Stimulated activated CD4-positive, alpha-beta T cell treated with anti-CD3 and anti-CD28 coated beads, Interleukin-4, amount 100 ng/mL, for 1 hour (primary cell): ENCODE measurements around the gene DRAM1.
"Not testable (repeated sequence)": the region's sequence is repeated elsewhere in the genome, so short reads cannot be mapped to it uniquely, and the experiment has no call there.

ENCODE experiments used
- DNase-seq: peaks from one replicate; pipeline ENCODE4 v3.0.0-alpha.2; 2020

Gene DRAM1

GRCh38 chr12:101859664-101860607 is 17.4 kb upstream of the DRAM1 start:
- DNase-seq: no peak

DNA sequence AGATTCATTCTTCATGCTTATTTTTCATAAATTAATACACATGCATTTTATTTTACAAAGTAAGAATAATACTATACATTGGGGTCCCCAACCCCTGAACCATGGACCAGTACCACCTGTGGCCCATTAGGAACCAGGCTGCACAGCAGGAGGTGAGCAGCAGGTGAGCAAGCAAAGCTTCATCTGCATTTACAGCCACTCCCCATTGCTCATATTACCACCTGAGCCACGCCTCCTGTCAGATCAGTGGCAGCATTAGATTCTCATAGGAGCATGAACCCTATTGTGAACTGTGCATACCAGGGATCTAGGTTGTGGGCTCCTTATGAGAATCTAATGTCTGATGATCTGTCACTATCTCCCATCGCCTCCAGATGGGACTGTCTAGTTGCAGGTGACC is 15.7 kb upstream of the DRAM1 start:
- DNase-seq: not testable (repeated sequence)

- DNase-seq: no peak
Measured at GRCh38 chr12:101862245-101862644, 15.1 kb upstream of the DRAM1 start.

DNA sequence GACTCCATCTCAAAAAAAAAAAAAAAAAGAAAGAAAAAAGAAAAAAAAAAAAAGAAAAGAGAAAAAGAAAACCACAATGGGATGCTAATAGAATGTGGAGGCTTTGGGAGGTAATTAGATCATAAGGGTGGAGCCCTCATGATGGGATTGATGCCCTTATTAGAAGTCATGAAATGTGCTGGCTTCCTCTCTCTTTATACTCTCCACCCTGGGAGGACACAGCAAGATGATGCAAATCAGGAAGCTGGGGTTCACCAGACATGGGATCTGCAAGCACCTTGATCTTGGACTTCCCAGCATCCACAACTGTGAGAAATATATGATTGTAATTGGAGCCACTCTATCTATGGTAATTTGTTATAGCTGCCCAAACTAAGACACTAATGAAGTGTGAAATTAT is 13.4 kb upstream of the DRAM1 start:
- no peak for DNase-seq

- DNase-seq: no peak
Measured at GRCh38 chr12:101866615-101867373, 10.6 kb upstream of the DRAM1 start.

- not testable (repeated sequence) for DNase-seq
Measured at GRCh38 chr12:101867619-101868018, 9.8 kb upstream of the DRAM1 start.

DNA sequence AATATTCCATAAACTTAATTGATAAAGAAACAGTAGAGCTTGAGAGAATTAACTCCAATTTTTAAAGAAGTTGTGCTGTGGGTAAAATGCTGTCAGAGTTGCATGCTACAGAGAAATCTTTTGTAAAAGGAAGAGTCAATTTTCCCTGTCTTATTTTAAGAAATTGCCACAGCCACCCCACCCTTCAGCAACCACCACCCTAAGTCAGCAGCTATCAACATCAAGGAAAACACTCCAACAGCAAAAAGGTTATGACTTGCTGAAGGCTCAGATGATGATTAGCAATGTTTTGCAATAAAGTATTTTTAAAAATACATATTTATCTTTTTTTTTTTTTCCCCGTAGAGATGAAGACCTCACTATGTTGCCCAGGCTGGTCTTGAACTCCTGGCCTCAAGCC is 6.5 kb upstream of the DRAM1 start:
- no peak for DNase-seq

DNA sequence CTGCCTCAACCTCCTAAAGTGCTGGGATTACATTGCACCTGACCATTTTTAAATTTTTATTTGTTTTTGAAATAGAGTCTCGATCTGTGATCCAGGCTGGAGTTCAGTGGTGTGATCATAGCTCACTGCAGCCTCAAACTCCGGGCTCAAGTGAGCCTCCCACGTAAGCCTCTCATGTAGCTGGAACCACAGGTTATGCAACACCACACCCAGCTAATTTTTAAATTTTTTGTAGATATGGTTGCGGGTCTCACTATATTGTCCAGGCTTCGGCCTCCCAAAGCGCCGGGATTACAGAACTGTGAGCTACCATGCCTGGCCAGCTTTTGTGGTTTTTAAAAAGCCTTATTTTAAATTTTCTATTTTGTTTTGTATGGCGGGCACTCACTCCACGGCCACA is 2.2 kb upstream of the DRAM1 start:
- no peak for DNase-seq

GRCh38 chr12:101876322-101876860 is 989 bp upstream of the DRAM1 start:
- no peak for DNase-seq

GRCh38 chr12:101877806-101878242 is 444 bp downstream of the DRAM1 start:
- DNase-seq: no peak

DNA sequence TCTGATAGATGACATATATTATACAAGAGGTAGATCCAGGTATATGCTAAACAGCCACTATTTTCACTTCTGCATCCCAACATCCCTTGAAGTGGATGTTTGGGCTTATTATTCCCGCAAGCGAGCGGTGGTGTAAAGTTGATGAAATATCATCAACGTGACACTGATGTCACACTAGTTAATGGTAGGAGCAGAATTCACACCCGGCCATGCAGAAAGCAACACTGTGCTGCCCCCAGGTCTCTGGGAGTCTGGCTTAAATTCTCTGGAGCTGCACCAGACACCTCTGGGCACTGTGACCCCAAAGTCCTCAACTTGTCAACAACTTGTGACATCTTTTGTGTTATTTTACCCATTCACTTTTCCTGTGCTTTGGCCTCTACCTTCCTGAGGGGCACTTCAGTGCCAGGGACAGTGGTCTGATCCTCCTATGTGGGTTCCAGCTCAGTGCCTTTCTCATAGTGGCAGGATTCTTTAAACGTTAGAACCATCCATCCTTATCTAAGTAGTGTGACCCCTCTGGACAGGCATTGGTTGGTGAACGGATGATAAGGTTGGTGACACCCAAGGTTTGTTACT is 952 bp downstream of the DRAM1 start:
- DNase-seq: no peak

DNA sequence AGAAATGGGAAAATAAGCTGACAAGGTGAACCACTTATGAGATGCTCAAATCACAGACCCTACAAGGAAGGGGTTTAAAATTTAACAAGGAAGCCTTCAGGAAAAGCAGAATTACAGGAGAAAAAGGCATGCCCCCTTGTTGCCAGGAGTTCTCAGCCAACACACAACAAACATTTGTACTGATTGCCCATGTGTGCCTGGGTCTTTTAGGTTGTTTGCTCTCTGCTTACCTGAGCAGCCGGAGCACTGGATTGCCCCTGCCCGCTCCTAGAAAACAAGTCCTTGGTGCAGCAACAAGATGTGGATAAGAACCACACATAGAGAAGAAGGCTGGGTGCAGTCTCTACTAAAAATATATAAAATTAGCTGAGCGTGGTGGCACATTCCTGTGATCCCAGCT is 3.4 kb downstream of the DRAM1 start:
- no peak for DNase-seq

GRCh38 chr12:101881228-101881627 is 3.8 kb downstream of the DRAM1 start:
- DNase-seq: no peak

DNA sequence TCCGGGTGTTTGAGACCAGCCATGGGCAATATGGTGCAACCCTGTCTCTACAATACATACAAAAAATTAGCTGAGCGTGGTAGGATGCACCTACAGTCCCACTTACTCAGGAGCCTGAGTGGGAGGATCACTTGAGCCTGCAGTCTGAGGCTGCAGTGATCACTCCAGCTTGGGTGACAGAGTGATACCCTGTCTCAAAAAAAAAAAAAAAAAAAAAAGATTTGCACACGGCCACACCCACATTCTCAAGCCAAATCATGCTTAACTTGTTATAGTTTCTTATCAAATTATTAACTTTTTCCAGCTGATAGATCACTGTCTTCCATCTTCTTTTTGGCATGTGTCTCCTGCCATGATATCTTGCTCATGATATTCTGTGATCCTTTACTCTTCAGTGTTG is 6.8 kb downstream of the DRAM1 start:
- no peak for DNase-seq

DNA sequence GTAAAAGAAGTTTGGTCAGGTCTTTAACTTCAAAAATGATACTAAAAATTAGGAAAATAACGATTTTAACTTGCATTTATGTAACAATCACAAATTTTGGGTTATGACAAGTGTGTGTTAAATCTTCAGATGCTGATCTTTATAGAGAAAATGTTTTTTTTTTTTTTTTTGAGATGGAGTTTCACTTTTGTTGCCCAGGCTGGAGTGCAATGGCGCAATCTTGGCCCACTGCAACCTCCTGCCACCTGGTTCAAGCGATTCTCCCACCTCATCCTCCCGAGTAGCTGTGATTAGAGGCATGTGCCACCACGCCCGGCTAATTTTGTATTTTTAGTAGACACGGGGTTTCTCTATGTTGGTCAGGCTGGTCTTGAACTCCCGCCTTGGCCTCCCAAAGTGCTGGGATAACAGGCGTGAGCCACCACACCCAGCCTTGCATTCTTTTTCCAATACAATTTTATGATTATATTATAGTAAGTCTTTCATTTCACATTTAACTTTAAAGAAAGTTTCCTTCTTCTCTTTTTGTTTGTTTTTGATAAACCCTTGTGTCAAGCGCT is 7.5 kb downstream of the DRAM1 start:
- DNase-seq: not testable (repeated sequence)

- no peak for DNase-seq
Measured at GRCh38 chr12:101885912-101886561, 8.7 kb downstream of the DRAM1 start.

DNA sequence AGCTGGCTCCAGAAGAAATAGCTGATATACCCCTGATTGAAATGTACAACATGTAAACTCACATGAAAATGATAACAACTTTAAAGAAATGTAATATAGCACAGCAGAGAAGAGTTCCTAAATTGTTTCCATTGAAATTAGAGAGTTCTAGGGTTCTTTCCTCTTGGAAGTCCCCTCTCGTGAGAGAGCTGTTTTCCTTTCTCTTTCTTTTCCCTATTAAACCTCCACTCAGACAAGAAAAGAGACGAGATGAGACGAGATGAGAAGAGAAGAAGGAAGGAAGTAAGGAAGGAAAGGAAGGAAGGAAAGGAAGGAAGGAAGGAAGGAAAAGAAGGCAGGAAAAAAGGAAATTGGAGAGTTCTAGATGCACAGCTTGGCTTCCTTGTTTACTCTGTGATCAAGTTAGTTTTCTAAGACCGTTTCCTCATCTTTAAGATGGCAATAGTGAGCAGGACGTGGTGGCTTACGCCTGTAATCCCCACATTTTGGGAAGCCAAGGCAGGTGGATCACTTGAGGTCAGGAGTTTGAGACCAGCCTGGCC is 11.9 kb downstream of the DRAM1 start:
- DNase-seq: no peak

DNA sequence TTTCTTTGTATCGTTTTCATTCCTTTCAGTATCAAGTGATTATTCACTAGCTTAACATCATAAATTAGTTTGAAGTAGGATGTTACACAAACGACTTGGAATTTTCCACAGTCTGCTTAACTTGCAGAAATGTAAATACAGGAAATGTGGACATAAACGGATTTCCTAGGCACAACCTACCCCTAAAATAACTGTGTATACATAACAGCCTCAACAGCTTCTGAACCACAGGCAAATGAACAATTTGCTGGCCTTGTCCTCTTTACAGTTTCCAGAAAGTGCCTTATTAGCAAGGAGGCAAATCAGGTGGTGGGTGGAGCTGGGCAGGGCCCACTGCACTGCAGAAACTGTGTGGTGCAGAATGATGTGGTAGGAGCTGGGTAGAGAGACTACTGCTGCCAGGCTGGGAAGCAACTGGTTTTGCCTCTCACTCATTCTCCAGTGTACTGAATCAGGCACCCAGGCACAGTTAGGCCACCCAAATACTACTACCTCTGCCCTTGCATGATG is 14.1 kb downstream of the DRAM1 start:
- DNase-seq: no peak

DNA sequence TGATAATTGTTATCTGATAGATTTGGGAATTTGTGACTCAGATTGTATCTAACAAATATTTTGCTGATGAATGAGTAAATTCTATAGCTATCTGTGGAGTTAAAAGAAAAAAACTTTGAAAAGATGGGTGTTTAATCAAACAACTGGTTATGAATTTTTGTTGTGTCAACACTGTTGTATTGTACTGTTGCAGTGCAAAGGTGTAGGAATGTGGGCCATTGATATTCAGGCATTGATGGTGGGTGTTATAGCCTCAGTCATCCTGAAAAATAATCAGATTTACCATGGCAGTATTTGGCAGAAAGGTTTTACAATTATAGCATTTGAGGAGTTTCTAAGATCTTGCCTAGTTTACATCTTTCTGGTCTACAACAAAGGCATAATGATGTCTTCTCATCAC is 15.4 kb downstream of the DRAM1 start:
- no peak for DNase-seq

GRCh38 chr12:101901777-101902176 is 24.4 kb downstream of the DRAM1 start:
- DNase-seq: no peak

- DNase-seq: no peak
Measured at GRCh38 chr12:101902641-101903040, 25.3 kb downstream of the DRAM1 start.

DNA sequence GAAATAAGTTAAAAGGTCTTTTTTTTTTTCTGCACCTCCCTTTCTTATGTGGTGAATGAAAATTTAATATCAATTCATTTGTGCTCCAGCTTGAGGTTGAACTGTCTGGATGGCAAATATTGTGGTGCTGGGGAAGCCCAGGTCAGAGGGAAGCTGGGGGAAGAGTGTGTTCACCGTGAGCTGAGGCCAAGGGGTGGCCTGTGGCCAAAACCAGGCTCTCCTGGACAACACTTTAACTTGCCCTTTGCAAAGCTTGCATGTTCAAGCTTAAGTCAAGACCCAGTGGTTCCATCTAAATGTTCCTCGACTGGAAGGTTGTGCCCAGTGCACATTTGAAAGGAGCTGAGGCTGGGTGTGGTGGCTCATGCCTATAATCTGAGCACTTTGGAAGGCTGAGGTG is 28.8 kb downstream of the DRAM1 start:
- DNase-seq: no peak
